Endothelial cell of umbilical vein (primary cell): ENCODE measurements around the gene DENND6A. TPM values are rescaled to one million over a fixed set of nuclear protein-coding genes. Genes with fewer than 3 reads are reported as not detected.

Experiments used
- BruUV-seq: library from RNA; stranded (reverse); fragments of 400-500 nt; replicated peaks from 2 replicates; lab custom pipeline; 2021; lab: Mats Ljungman, UMichigan
- CTCF ChIA-PET: fragments of 300-600, 350-600 bp; sonication (Branson Sonifier 250); formaldehyde crosslinking; loops from one replicate; lab custom pipeline; 2021; ENCODE audit warnings: antibody characterized with exemption, inconsistent platforms; lab: Charles Lee
- POLR2A ChIA-PET: fragments of 300-600, 350-600 bp; sonication (Branson Sonifier 250); formaldehyde crosslinking; loops from one replicate; lab custom pipeline; 2021; ENCODE audit warnings: antibody characterized with exemption, inconsistent platforms; lab: Charles Lee
- DNase-seq: peaks from one replicate; pipeline ENCODE4 v3.0.0-alpha.2; 2011; ENCODE audit warnings: low read depth, low spot score
- FAIRE-seq: peaks from 2 replicates; lab custom pipeline; 2011; peaks lifted over from hg19 to GRCh38; lab: Jason Lieb, UNC
- H2AFZ ChIP-seq: 2 replicates; pipeline ENCODE4 v1.6.0; 2012; ENCODE audit warnings: low read depth, low read length, control low read depth, inconsistent platforms
- H3K27ac ChIP-seq: 2 replicates; pipeline ENCODE4 v1.5.1; 2011; ENCODE audit warnings: low read depth, mild to moderate bottlenecking, control low read depth, low read length, moderate library complexity; ENCODE audit not compliant: insufficient read depth
- H3K27me3 ChIP-seq, 2 experiments: 2 replicates each; pipeline versions ENCODE4 v1.6.0 to v1.6.1; 2011; ENCODE audit warnings: low read length in 2 of 2, mixed read lengths in 1 of 2; ENCODE audit not compliant: control insufficient read depth in 2 of 2, insufficient read depth in 2 of 2
- H3K36me3 ChIP-seq, 2 experiments: 2 replicates in 1 of 2; 3 replicates in 1 of 2; pipeline ENCODE4 v1.5.1; 2011; ENCODE audit warnings: low read length in 2 of 2, mild to moderate bottlenecking in 1 of 2, moderate library complexity in 1 of 2; ENCODE audit not compliant: control insufficient read depth in 2 of 2, insufficient read depth in 2 of 2; ENCODE audit errors: extremely low read depth in 1 of 2
- H3K4me1 ChIP-seq: 3 replicates; pipeline ENCODE4 v1.5.1; 2011; ENCODE audit warnings: mild to moderate bottlenecking, low read length; ENCODE audit not compliant: control insufficient read depth, insufficient read depth; ENCODE audit errors: extremely low read depth
- H3K4me2 ChIP-seq: 2 replicates; pipeline ENCODE4 v1.6.1; 2011; ENCODE audit warnings: low read length, control low read depth, mixed read lengths; ENCODE audit not compliant: insufficient read depth
- H3K4me3 ChIP-seq, 3 experiments: fragments of 200-600 bp in 1 of 3; sonication (generic), shearing (Covaris generic) in 1 of 3; replicated peaks in 1 of 3; 2 replicates each; pipeline ENCODE4 v1.5.1; 2011 to 2016; ENCODE audit warnings: control low read depth in 3 of 3, low read length in 3 of 3, mild to moderate bottlenecking in 2 of 3, inconsistent platforms in 1 of 3, low read depth in 1 of 3, moderate library complexity in 1 of 3; ENCODE audit not compliant: insufficient read depth in 1 of 3
- H3K79me2 ChIP-seq: 2 replicates; pipeline ENCODE4 v1.6.0; 2012; ENCODE audit warnings: low read length, inconsistent platforms; ENCODE audit not compliant: control insufficient read depth, insufficient read depth
- H3K9ac ChIP-seq: replicated peaks from 2 replicates; pipeline ENCODE3; 2011; ENCODE audit warnings: low read length, control low read depth; ENCODE audit not compliant: insufficient read depth; ENCODE audit errors: extremely low read depth
- H3K9me1 ChIP-seq: replicated peaks from 3 replicates; pipeline ENCODE4 v1.6.0; 2011; ENCODE audit warnings: mild to moderate bottlenecking, low read length; ENCODE audit not compliant: control insufficient read depth, insufficient read depth; ENCODE audit errors: extremely low read depth
- H3K9me3 ChIP-seq: replicated peaks from 2 replicates; pipeline ENCODE4 v1.5.1; 2012; ENCODE audit warnings: low read length, inconsistent platforms; ENCODE audit not compliant: control insufficient read depth, insufficient read depth
- H4K20me1 ChIP-seq: replicated peaks from 2 replicates; pipeline ENCODE3; 2011; ENCODE audit warnings: mild to moderate bottlenecking, low read length; ENCODE audit not compliant: control insufficient read depth, insufficient read depth; ENCODE audit errors: extremely low read depth
- CTCF ChIP-seq, 2 donors: IDR thresholded peaks; 1 replicate in 1 of 2; 2 replicates in 1 of 2; pipeline ENCODE4 v1.5.1; 2011; ENCODE audit warnings: low read length in 2 of 2, mild to moderate bottlenecking in 2 of 2, moderate library complexity in 2 of 2, control low read depth in 1 of 2, inconsistent platforms in 1 of 2, low read depth in 1 of 2; ENCODE audit not compliant: insufficient read depth in 1 of 2; ENCODE audit errors: extremely low read depth in 1 of 2
- EZH2 ChIP-seq: IDR thresholded peaks from 2 replicates; pipeline ENCODE4 v1.6.1; 2012; ENCODE audit warnings: borderline replicate concordance, low read depth, mild to moderate bottlenecking, moderate library complexity, low read length, inconsistent platforms; ENCODE audit not compliant: severe bottlenecking
- GATA2 ChIP-seq: IDR thresholded peaks from 2 replicates; pipeline ENCODE4 v1.7.0; 2011; ENCODE audit warnings: low read depth, mild to moderate bottlenecking, moderate library complexity, mixed read lengths, low read length; ENCODE audit not compliant: insufficient read length, insufficient read depth
- JUN ChIP-seq: IDR thresholded peaks from 2 replicates; pipeline ENCODE4 v1.6.1; 2011; ENCODE audit warnings: borderline replicate concordance, low read depth; ENCODE audit not compliant: insufficient read length, insufficient read depth
- MAX ChIP-seq: IDR thresholded peaks from 2 replicates; pipeline ENCODE4 v1.6.1; 2011; ENCODE audit not compliant: insufficient read depth, insufficient read length
- MYC ChIP-seq: IDR thresholded peaks from one replicate; pipeline ENCODE4 v1.6.1; 2011; ENCODE audit warnings: mild to moderate bottlenecking, low read depth, low read length
- POLR2A ChIP-seq: IDR thresholded peaks from 2 replicates; pipeline ENCODE4 v1.6.1; 2012; ENCODE audit warnings: low read depth, mild to moderate bottlenecking, control low read depth, low read length
- dilution Hi-C: fragments of 300-500 bp; cut with MboI; formaldehyde crosslinking; loops from one replicate; pipeline ENCODE4 v1.15.0; 2019; ENCODE audit warnings: low sequenced_read_pairs; ENCODE audit not compliant: extremely low pct_ligation_motif_present
- intact Hi-C: fragments of 100-400 bp; cut with micrococcal nuclease; formaldehyde crosslinking; loops from one replicate; pipeline ENCODE4 v1.10.0; 2022
- polyA plus RNA-seq, 4 experiments: library from polyadenylated mRNA; depleted of rRNA in 3 of 4; stranded (reverse) in 3 of 4; unstranded in 1 of 4; fragments of >200 nt; gene quantifications; 2 replicates each; pipeline versions ENCODE4 v1.2.1 to v1.2.3, GENCODE V29; 2011 to 2012; ENCODE audit warnings: missing spikeins in 1 of 4
- total RNA-seq: library from RNA; stranded (reverse); gene quantifications from 2 replicates; pipeline ENCODE4 v1.2.3, GENCODE V29; 2021

DENND6A gene
- total and polyA plus RNA-seq, 2 donors (not counting 3 experiments of a cell fraction or from before 2014, with no cell fraction given) = 12.7 to 25.0 TPM

GRCh38 chr3:57644740-57645139 lies 48.1 kb downstream of the DENND6A start:
- no peak for FAIRE-seq
- Histone ChIP-seq H3K27me3 (no peaks in the 10 kb centered on the region), H3K27ac (no peak overlapping the region), H3K36me3 (peaks cover 0 to 5% of the 10 kb centered on the region in 2 experiments), H3K4me1 (no peaks in the 10 kb centered on the region), H3K9me1 (no peaks in the 10 kb centered on the region), H2AFZ (no peak overlapping the region), H3K9ac (no peak overlapping the region), H3K4me3 (no peak overlapping the region), H3K4me2 (no peak overlapping the region), H3K79me2 (no peaks in the 10 kb centered on the region), H3K9me3 (no peaks in the 10 kb centered on the region), H4K20me1 (no peaks in the 10 kb centered on the region)
- ChIA-PET POLR2A (no interaction called here), CTCF (interaction anchor here (1.5 kb wide), 1 partner anchor 247 kb away, joined by 3 read pairs; no protein-coding TSS in a partner anchor)
- TF ChIP-seq MAX (no peak), JUN (no peak), MYC (no peak), GATA2 (no peak), EZH2 (no peak), POLR2A (no peak), CTCF (IDR thresholded peaks at IDR 0.05; ENCODE audit: extremely low read depth in 1 of 2, insufficient read depth in 1 of 2, low read depth in 1 of 2, low read length in 2 of 2) (no peak)
- no peak for DNase-seq
- BruUV-seq = no TSS peak
- dilution Hi-C loops (no loop called here), intact Hi-C loops (loop anchor here (5.0 kb wide), 1 partner anchor 208 kb away; no protein-coding TSS in a partner anchor)
